Omental fat pad (tissue), 4 donors: ENCODE results near the gene LMBR1. TPM values are rescaled to one million over a fixed set of nuclear protein-coding genes. Genes with fewer than 3 reads are reported as not detected.
"Not testable (repeated sequence)": the region's sequence is repeated elsewhere in the genome, so short reads cannot be mapped to it uniquely, and the experiment has no call there.

ENCODE experiments used
- ATAC-seq: fragments of 150-250 bp; one replicate; pipeline ENCODE4 v1.9.1; 2016; ENCODE audit warnings: mild to moderate bottlenecking, moderate library complexity; ENCODE audit not compliant: low FRiP score
- DNase-seq: peaks from one replicate; pipeline ENCODE4 v3.0.0-alpha.2; 2019; ENCODE audit warnings: low spot score
- CTCF ChIP-seq, 3 donors: fragments of 450-650 bp; IDR thresholded peaks; one replicate each; pipeline ENCODE4 v1.5.1; 2016 to 2017; ENCODE audit warnings: antibody characterized with exemption in 3 of 3, mild to moderate bottlenecking in 3 of 3, moderate library complexity in 2 of 3
- total RNA-seq, 4 donors: library from RNA; depleted of rRNA; stranded (reverse); fragments of >200 nt; gene quantifications; one replicate each; pipeline ENCODE4 v1.1.0, GENCODE V29; 2016

Gene LMBR1
- total RNA-seq, 4 donors from 2014 or later = 50.1 to 93.5 (median 59.8) TPM

- DNase-seq = no peak
- TF ChIP-seq CTCF (IDR thresholded peaks at IDR 0.05) = no peak
- no peak for ATAC-seq
Observed at GRCh38 chr7:156854654-156855053, 38.3 kb downstream of the LMBR1 start.

GRCh38 chr7:156848979-156849378, 44.0 kb downstream of the LMBR1 start:
- TF ChIP-seq CTCF (IDR thresholded peaks at IDR 0.05) = no peak
- DNase-seq = no peak
- no peak for ATAC-seq

- no peak for DNase-seq
- no peak for ATAC-seq
- no peak for TF ChIP-seq CTCF (IDR thresholded peaks at IDR 0.05)
Observed at GRCh38 chr7:156845379-156846101, 47.4 kb downstream of the LMBR1 start.

GRCh38 chr7:156843582-156843981, 49.4 kb downstream of the LMBR1 start:
- DNase-seq = not testable (repeated sequence)

DNA sequence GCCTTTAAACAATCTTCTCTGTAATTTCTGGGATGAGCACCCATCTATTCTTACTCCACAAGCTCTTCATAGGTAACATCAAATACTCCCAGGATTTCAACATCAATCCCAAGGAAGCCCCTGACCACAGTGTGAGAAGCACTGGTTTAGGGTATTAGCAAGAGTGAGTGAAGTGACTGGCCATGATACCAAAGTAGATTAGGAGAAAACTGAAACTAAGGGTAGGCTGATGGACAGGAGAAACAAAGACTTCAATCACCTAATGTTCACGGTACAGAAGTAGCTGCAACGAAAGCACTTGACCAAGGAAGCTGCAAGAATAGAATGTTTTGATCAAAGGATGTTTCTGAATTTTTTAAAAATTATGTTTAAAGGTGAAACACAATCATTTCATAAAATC, 49.8 kb downstream of the LMBR1 start:
- no peak for ATAC-seq
- no peak for DNase-seq
- TF ChIP-seq CTCF (IDR thresholded peaks at IDR 0.05) = no peak

More at GRCh38 chr7:156843582-156843981, 49.4 kb downstream of the LMBR1 start:
- ATAC-seq = not testable (repeated sequence)

DNA sequence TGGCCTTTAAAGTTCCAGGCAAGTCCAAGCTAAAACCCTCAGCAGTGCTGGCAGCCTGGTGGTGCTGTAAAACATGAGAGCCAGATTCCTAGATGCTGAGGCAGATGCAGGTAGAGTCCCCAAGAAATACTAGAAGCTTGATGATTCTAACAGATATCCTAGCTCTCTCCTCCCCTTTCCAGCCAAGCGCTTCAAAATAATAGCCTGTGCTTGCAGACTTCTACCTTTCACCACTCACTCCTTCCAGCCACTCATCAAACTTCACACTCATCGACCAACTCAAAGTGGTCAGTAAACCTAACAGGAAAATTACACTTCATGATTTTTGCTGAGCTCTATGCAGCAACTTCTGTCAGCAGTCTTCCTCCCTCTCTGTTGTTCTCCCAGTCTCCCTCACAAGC, 50.2 kb downstream of the LMBR1 start:
- TF ChIP-seq CTCF (IDR thresholded peaks at IDR 0.05) = no peak
- ATAC-seq (no peak), DNase-seq (no peak)

DNA sequence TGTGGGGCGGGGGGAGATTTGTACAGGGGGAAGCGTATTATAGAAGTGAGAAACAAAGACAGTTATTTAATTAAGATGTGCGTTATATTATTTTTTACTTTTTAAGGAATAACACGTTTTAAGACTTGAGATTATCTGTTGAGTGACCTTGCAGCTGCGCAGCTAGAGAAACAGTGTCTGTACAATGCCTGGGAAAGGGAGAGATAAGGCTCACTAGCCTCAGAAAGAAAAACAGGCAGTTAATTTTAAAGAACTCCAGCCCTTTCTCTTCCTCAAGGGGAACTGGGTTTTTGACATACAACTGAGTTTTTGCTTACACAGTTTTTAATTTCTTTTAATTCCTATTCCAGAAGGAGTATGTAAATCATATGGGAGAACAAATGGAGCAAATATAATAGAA, 50.7 kb downstream of the LMBR1 start:
- ATAC-seq = no peak
- no peak for TF ChIP-seq CTCF (IDR thresholded peaks at IDR 0.05)
- no peak for DNase-seq
